ENCODE measurements around the gene ANGPTL1.

ANGPTL1 gene

GRCh38 chr1:178910023-178910422, 39.1 kb upstream of the ANGPTL1 start:
- Histone ChIP-seq H4K20me1 (ENCODE audit: insufficient read depth, low read length) (no peaks in the 10 kb centered on the region), H3K27ac (ENCODE audit: low read depth, low read length, poor library complexity, severe bottlenecking) (no peak overlapping the region), H3K79me2 (ENCODE audit: insufficient read depth, low read length) (peaks cover 4% of the 10 kb centered on the region; the same call in 1 of the 2 replicates), H3K4me3 (ENCODE audit: low read depth, low read length, poor library complexity, severe bottlenecking) (no peak overlapping the region), H3K9ac (ENCODE audit: low read length) (no peak overlapping the region), H3F3A (ENCODE audit: insufficient read depth, low read length) (no peaks in the 10 kb centered on the region; the same call in 1 of the 2 replicates), H3K4me1 (ENCODE audit: insufficient read depth, low read length, severe bottlenecking) (no peaks in the 10 kb centered on the region), H3K36me3 (ENCODE audit: insufficient read depth, low read length) (peaks cover 97% of the 10 kb centered on the region), H2AFZ (ENCODE audit: low read length) (no peak overlapping the region), H3K9me2 (ENCODE audit: low read depth, low read length) (no peaks in the 10 kb centered on the region), H3K9me3 (ENCODE audit: low read length) (no peaks in the 10 kb centered on the region), H3K27me3 (ENCODE audit: insufficient read depth, low read length) (no peaks in the 10 kb centered on the region), H3K4me2 (ENCODE audit: low read length) (no peak overlapping the region)
- no peak for TF ChIP-seq CTCF (IDR thresholded peaks at IDR 0.05; ENCODE audit: low read length)
- no peak for TF ChIP-seq EZH2 (IDR thresholded peaks at IDR 0.05; ENCODE audit: borderline replicate concordance, low read length)

- H3K79me2 ChIP-seq (ENCODE audit: insufficient read depth, low read length): peaks cover 4% of the 10 kb centered on the region; the same call in 1 of the 2 replicates
- TF ChIP-seq CTCF (IDR thresholded peaks at IDR 0.05; ENCODE audit: low read length): no peak
- no peak for TF ChIP-seq EZH2 (IDR thresholded peaks at IDR 0.05; ENCODE audit: borderline replicate concordance, low read length)
- H3K9ac ChIP-seq (ENCODE audit: low read length): no peak overlapping the region
- no peak overlapping the region for H3K4me3 ChIP-seq (ENCODE audit: low read depth, low read length, poor library complexity, severe bottlenecking)
- H3K9me3 ChIP-seq (ENCODE audit: low read length): no peaks in the 10 kb centered on the region
- H3F3A ChIP-seq (ENCODE audit: insufficient read depth, low read length): no peaks in the 10 kb centered on the region; the same call in 1 of the 2 replicates
- no peaks in the 10 kb centered on the region for H3K4me1 ChIP-seq (ENCODE audit: insufficient read depth, low read length, severe bottlenecking)
- H4K20me1 ChIP-seq (ENCODE audit: insufficient read depth, low read length): no peaks in the 10 kb centered on the region
- H3K27ac ChIP-seq (ENCODE audit: low read depth, low read length, poor library complexity, severe bottlenecking): no peak overlapping the region
- H3K27me3 ChIP-seq (ENCODE audit: insufficient read depth, low read length): no peaks in the 10 kb centered on the region
- H3K4me2 ChIP-seq (ENCODE audit: low read length): no peak overlapping the region
- peaks cover 97% of the 10 kb centered on the region for H3K36me3 ChIP-seq (ENCODE audit: insufficient read depth, low read length)
- H3K9me2 ChIP-seq (ENCODE audit: low read depth, low read length): no peaks in the 10 kb centered on the region
- H2AFZ ChIP-seq (ENCODE audit: low read length): no peak overlapping the region
Observed at GRCh38 chr1:178908358-178908757, 37.5 kb upstream of the ANGPTL1 start.

- Histone ChIP-seq H3K9ac (ENCODE audit: low read length) (no peak overlapping the region), H2AFZ (ENCODE audit: low read length) (no peak overlapping the region), H3K27me3 (ENCODE audit: insufficient read depth, low read length) (no peaks in the 10 kb centered on the region), H3K9me3 (ENCODE audit: low read length) (no peaks in the 10 kb centered on the region), H3K4me2 (ENCODE audit: low read length) (no peak overlapping the region), H3K4me1 (ENCODE audit: insufficient read depth, low read length, severe bottlenecking) (no peaks in the 10 kb centered on the region), H3K4me3 (ENCODE audit: low read depth, low read length, poor library complexity, severe bottlenecking) (no peak overlapping the region), H3K27ac (ENCODE audit: low read depth, low read length, poor library complexity, severe bottlenecking) (no peak overlapping the region), H3K79me2 (ENCODE audit: insufficient read depth, low read length) (peaks cover 4% of the 10 kb centered on the region; the same call in 1 of the 2 replicates), H3K9me2 (ENCODE audit: low read depth, low read length) (no peaks in the 10 kb centered on the region), H3F3A (ENCODE audit: insufficient read depth, low read length) (no peaks in the 10 kb centered on the region; the same call in 1 of the 2 replicates), H4K20me1 (ENCODE audit: insufficient read depth, low read length) (no peaks in the 10 kb centered on the region), H3K36me3 (ENCODE audit: insufficient read depth, low read length) (peaks cover 93% of the 10 kb centered on the region)
- TF ChIP-seq CTCF (IDR thresholded peaks at IDR 0.05; ENCODE audit: low read length) (no peak), EZH2 (IDR thresholded peaks at IDR 0.05; ENCODE audit: borderline replicate concordance, low read length) (no peak)
Observed at GRCh38 chr1:178901482-178902125, 30.7 kb upstream of the ANGPTL1 start.
